GM19455 (cell line): Measurements from ENCODE around the gene COL5A2.

Source experiments
- ATAC-seq: cut with Tn5 transposase; IDR thresholded peaks from one replicate; pipeline ENCODE4 v1.9.1; 2021; ENCODE audit not compliant: unreplicated experiment

Gene COL5A2

DNA sequence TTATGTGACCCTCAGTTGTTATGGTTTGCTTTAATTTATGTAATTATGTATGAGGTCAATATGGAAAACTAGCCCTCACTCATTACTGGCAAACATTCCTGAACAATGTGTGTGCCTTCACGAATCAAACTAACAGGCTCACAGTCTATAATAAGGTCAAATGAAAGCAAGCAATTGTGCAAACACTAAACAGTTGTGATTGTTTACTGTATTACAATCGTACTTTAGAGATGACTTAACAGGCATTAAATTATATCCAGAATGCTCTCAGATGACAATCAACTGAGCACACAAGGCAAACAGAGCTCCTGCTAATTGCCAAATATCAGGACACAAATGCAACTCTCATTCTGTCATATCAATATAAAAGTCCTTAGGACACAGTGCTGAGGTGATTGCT is 29.5 kb downstream of the COL5A2 start:
- no peak for ATAC-seq

DNA sequence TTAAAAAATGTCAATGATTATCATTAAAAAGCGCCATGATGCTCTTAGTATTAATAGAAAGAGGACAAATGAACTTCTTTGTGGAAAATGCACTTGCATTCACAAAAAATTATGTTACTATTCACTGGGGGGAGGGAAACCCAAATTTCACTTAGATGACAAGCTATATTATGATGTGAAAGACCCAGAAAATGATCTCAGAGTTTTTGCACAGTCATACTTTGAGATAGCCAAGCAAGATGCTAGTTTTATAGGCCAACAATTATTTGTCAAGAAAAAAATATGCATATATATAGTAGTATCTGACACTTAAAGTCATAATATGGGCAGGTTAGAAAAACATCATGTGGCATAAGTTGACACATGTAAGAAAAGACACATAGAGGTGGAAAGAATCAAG is 31.6 kb downstream of the COL5A2 start:
- ATAC-seq = no peak

DNA sequence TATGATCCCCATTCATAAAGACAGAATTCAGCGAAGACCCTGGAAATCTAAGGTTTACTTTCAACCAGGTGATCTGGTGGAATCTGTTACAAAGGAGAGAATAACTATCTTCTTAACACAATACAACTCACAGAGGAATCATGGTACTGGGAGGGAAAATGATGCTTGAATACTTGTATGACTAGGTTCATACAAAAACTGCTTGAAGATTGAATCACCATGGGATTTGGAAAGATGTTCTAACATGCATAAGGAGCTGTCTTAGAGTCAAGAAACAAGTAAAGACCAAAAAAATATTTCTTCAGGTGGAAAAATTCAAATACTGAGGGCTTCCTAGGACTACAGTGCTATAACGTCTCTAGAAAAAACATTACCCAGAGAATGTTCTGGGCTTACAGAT is 32.2 kb downstream of the COL5A2 start:
- ATAC-seq = no peak

DNA sequence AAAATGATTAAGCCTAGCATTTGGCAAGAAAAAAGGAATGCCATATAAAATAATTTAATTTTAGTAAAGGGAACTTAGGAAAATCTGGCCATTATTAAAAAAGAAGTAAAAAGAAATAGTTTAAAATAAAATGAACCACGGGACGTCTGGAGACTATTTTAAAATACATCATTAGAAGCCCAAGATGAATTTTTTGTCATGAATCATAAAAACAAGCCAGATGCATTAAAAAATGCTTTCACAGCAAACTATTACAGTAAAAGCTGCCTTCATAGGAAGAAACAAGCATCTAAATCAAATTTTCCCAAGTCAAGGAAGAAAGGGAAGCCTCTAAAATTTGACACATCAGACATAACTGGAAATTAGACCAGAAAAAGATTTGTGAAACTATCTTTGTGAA is 33.0 kb downstream of the COL5A2 start:
- no peak for ATAC-seq

DNA sequence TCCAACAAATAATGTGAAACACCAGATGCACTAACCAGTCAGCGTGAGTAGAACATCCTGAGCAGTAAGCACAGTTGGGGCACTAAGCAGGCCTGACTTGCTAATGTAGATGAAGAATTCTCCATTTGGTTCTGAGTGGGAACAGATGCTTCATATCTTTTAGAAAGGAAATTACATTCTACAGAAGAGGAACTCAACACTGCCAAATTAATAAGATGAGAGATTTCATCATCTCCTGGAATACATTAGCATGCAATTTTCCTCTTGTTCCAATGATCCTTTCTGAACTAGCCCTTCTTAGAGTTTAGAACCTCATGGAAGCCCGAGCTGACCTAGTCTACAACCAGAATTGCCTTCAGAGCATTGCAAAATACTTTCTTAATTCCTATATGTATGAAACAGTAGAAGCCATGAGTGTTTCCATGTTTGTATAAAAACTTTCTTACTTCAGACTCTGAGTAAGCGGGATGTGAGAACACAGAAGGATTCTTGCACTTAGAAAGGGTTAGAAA is 34.8 kb downstream of the COL5A2 start:
- ATAC-seq = no peak

DNA sequence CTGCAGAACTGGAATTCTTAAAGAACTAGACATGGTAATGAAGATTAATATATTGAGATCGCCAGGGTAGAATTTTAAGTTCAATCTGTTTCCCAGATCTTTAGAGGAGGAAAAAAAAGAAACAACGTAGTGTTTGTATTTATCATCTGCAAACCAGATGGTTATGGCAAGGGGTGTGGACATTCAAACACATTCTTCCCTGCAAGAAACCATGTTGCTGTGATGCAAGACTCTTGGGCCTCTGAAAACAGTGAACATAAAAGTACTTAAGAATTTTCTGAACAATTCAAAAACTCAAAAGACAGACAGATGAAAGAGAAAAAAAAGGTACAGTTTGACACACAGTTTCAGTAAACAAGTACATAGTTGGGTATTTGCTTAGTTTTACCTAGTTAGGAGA is 35.6 kb downstream of the COL5A2 start:
- ATAC-seq = no peak

DNA sequence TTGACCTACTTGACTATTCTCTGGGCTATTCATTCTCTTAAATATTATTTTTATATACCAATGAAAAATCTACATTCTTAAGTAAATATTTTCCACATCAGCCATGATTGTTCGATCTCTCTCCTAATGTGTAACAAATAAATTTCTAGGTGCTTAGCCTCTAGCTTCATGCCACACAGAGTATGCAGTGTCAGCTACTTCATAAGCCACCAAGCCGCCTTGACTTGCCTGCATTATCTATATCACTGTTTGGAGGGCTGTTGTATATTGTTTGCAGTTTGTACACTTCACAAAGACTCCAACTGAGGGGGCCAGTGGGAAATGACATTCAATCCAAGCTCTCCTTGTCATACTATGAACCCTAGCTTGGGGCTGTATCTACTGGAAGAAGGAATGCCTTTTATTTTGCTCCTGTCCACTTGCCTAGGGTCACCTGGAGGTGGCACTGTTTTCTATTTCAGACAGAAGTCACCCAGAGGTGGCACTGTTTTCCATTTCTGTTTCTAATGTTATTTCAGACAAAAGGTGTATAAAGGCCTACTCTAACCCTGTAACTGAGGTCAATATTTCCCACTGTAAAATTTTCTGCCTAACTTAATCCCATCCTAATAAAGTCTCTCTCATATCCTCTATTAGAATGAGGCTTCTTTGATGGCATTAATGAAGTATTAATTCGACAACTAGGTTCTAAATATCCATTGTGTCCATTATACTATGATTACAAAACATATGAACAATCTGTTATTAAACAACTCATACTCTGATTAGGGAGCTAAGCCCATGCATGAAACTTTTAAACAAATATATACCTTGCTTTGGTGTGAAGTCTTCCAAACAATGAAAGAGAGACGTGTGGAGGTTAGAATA is 36.4 kb downstream of the COL5A2 start:
- peak; percentile 97 for ATAC-seq

DNA sequence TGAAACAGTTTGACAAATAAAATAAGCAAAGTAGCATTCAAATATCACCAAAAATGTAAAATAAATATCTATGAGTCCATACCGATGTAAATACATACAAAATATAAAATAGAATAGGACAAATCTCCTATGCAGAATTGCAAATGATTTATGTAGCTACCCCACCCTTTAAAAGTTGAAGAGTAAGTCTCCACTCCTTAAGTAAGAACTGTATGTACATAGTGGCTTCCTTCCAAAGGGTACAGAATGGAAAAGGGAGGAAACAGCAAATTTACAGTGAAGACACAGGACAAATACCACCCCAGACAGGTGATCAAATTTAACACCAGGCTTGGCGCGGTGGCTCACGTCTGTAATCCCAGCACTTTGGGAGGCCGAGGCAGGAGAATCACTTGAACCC is 40.8 kb downstream of the COL5A2 start:
- no peak for ATAC-seq

DNA sequence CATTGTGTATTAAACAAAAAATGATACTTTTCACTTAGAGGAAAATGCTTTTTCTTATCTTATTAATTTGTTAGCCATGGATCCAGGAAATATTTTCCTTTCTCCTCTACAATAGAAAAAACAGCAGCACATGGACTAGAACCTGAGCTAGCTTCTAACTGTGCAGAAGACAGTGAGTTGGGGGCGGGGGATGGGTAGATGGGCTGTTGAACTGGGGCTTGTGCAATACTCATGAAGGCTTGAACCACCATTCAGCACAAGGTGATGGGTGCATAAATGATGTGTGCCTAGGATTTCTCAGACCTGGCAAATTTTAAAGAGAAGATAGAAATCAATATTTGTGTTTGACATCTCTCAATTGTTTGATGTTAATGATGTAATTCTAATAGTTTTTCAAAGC is 42.0 kb downstream of the COL5A2 start:
- no peak for ATAC-seq

DNA sequence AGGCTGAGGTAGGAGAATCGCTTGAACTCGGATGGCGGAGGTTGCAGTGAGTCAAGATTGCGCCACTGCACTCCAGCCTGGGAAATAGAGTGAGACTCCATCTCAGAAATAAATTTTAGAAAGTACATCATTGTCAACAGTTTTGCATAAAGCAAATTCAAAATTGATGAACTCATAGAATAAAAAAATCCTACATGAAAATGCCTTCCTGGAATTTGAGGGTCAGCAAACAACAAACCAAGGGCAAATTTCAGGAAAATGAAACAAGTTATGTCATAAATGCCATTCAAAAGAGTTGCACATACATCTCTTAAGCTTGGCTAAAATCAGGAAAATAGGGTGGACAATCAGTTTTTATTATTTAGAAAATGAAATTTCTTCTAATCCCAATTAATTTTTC is 45.1 kb downstream of the COL5A2 start:
- no peak for ATAC-seq

DNA sequence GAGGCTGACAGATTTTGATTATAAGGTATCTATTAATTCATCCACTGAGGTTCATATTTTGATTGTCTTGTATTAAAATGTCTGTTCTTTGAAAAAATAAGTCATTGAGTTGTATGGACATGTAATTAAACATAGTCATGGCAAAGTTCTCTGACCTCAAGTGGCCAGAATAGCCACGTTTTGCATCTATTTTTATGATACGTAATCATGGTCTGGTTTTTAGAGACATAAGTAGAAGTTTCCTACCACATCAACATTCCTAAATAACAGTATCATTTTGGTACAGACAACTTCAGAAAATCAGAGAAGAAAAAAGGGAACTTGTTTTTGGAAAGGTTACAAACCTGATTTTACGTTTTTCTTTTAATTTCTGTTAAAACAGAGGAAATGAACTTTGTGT is 47.6 kb downstream of the COL5A2 start:
- no peak for ATAC-seq

DNA sequence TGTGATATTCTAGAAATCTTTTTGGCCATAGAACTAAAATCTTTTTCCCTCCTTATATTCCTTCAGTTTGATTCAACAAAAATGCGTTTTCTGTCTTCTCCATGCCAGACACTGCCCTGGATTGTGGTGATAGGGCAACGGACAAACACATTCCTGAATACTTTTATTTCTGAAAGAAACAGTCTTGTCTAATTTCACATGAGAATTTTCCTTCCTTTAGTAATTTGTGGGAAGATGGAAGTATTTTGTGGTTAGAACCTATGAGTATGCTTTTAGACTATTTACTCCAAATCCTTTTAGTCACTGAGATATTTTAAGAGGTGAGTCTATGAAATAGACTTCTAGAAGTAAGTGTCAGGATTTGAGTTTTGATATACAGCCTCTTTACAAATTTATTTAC is 49.6 kb downstream of the COL5A2 start:
- ATAC-seq = no peak

DNA sequence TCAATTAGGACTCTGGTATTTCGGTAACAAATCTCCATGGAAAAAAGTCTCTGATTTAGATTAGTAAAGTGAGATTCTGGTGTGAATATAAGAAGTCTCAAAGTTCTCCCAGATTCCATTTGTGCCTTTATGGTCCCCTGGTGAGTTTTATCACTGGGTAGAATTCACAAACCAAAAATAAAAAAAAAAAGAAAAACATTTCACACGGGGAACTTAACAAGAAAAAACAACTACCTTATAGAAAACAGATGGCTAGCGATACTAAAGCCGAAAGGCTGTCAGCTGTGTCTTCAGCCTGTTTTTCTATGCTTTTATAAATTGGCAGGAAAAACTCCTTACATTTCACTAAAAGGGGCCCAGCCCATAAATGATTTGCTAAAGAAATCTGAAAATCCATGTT is 50.6 kb downstream of the COL5A2 start:
- no peak for ATAC-seq

DNA sequence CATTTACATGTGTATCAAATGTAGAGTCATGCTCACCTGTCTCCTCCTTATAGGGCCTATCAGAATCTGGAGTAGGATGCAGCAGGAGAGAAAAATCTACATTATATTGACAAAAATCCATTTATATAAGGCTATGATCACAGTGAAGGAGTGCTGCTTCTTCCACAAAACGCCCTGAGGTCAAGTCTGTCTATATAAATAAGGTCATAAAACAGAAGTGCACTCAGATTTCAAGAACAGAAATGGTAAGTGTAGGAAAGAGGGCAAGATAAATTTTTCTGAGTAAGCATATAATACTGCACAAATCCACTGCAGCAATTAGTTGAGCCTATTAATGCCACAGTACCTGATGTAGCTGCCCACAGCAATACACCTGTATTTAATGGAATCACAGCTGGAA is 51.8 kb downstream of the COL5A2 start:
- no peak for ATAC-seq

DNA sequence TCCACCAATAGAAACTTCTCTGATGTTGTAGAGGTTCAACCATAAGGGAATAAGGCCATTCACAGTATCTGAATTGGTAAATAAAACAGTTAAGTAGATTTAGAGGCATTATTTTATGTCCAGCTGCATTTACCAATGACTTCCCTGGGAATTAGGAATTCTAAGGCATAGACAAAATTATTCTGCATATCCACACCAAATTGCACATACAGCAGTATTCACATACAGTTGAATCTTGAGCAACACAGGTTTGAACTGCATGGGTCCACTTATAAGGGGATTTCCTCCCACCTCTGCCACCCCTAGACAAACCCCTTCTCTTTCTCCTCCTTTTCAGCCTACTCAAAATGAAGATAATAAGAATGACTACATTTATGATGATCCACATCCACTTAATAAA is 54.4 kb downstream of the COL5A2 start:
- ATAC-seq = no peak

DNA sequence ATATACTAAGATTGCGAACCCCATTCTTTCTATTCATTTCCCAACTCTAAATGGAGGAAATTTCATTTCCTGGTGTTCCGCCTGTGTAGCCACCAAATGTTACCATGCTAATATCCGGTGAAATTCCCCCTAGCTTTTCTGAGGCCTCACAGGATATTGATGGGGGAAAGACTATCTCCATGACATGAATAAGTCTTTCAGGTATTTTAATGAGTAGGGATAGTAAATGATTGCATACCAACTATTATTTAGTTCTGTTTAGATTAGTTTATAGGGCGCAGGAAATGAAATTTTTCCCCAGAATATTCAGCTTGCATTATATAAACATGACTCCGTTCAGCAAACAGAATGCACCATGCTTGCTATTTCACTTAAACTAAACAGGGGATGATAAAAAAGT is 55.4 kb downstream of the COL5A2 start:
- no peak for ATAC-seq

DNA sequence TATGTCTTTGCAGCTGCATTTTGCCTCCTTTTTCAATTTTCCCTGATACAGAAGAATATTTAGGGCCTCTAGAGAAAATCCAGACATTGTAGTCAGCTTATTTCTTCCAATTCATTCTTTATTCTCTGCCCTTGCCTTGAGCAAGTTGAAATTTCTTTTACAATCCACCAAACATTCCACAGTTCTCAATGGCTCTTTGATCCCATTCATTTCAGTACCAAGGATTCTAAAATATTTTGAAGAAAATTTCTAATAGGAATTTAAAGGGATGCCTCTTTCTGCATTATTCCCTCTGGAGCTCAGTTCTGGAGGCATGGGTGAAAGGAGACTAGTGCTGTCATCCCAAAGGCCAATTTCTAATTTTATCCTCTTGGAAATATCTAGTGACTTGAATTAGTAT is 61.2 kb downstream of the COL5A2 start:
- ATAC-seq = no peak

DNA sequence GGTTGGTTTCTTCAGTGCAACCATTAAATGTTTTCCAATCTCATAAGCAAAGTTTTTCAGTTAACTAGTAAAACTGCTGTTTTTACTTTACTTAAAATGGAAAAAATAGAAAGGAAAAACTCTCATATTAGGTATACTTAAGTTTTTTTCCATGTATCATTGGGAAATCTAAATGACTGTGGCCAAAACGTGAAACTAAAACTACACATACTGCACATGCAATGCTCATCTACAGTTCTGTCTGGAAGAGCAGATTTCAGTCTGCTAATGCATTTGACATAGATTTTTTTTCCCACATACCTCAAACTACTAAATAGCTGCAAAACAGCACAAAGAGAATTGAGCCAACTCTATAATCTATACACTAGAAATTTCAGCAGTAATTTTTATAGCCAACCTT is 62.6 kb downstream of the COL5A2 start:
- no peak for ATAC-seq

DNA sequence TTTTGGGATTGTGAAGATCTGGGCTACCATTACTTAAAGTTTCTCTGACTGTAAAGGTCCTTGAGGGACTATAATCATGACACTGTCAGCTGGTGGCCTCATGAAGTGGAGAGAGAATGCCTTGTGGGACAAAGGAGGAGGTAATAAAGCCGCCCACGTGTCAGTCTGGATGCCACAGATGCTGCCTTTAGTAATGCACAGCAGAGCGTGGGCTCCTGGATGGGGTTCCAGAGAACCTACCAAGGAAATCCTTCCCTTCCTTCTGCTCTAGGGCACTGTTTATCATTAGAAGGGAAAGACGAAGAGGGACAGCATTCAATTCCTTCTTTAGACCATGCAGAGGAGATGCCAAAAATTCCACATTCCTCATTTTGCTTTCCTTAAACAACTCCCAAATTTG is 63.5 kb downstream of the COL5A2 start:
- ATAC-seq = no peak

DNA sequence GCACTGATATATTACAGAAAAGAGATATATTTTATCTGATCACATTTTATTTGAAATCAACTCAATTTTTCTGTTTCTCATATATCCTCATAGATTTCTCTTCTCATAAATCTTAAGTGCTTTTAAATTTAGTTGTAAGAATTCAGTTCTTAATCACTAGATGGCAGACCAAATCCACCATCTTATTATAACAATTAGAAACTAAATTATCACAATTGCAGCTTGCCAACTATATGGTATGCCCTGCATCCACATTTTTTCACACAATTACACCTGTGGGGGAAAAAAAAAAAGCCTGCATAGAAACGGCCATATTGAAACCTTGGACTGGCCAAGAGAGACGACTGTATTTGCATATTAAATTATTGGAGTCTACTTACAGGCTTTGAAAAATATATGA is 64.4 kb downstream of the COL5A2 start:
- ATAC-seq = no peak

DNA sequence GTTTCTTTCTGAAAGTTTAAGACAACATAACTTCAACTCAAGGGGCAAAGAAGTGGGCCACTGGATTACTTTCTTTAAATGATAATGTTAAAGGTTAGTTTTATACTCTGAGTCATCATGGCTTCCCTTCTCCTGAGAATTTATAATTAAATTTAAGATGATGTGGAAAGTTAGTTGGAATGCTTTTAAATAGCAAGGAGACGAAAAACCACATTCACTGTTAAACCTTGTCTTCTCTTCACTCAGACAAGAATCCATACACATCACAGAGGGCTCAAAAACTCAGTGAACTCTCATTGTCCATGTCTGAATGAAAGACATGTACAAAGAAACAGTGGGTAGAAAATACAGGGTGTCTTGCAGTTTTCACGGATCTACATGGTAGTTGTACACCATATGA is 65.6 kb downstream of the COL5A2 start:
- no peak for ATAC-seq

DNA sequence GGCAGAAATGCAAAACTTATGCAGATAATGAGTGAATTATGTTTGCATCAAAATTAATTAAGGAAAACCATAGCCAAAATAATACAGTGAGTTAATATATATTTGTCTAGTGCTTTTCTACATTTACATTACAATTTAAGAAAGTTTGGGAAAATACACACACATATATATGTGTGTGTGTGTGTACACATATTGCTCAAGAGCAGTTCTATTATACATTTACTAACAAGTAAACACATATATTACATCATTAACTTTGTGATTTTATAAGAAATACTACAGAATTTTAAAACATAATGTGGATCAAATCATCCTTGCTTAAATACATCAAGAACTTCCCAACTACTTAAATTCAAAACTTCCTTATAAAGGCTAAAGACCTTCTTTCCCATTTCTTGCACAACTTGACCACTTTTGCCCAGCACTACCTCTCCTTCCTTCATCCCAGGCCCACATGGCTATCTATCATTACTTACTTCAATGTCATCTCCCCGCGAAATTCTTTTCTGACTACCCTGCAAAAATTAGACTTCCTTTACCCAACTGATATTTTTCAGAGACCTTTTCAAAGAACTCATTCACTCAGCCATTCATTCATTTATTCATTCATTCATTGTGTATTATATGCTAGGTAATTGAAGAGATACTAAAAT is 68.4 kb downstream of the COL5A2 start:
- ATAC-seq = no peak
